ENCODE results near the gene NDUFS6.
"Not testable (repeated sequence)": the region's sequence is repeated elsewhere in the genome, so short reads cannot be mapped to it uniquely, and the experiment has no call there.

NDUFS6 gene

DNA sequence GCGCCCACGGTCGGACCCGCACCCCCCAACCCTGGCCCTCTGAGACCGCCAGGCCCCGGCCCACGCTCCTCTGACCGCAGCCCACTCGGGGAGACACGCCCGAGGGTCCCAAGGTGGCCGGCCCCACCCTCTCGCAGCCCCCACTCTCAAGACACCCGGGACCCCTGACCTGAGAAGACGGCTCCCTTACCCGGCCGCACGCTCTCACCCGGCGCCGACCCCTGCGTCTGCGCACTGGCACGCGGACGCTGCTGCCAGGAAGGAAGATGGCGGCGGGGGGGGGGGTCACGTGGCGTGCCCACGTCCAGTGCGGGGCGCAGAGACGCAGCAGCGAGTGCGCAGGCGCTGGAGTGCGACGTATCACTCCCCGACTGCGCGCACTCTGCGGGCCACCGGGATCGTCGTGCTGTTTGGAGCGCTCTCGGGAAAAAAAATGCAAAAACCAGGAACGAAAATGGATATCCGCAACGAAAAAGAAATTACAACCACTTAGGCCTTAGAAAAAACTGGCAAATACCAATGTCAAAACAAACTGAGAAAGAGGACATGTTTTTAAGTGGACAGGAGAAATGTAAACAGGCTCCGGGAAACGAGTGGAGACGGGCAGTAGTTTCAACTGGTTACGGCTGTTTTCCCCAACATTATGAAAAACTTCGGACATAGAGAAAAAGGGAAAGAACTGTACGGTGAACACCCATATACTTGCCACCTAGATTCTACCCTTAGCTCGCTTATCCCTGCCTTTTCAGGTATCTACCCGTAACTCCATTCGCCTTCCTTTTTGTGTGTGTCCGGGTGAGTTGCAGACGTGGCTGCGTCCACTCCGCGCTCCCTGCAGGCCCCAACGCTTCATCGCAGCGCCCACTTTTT lies 1.4 kb upstream of the NDUFS6 start, which contains the start of gene MRPL36:
TSS of gene MRPL36 (minus strand) at position 236 of the 870 bp plus-strand sequence. CDS start 902 bp downstream, outside the sequence.
- peak; percentile 79 to 83 for DNase-seq

GRCh38 chr5:1800472-1801221 lies 560 bp upstream of the NDUFS6 start:
- peak; percentile 55 to 58 for DNase-seq

GRCh38 chr5:1801967-1802295 lies 724 bp downstream of the NDUFS6 start:
- peak in 1 of 2 experiments; percentile 42 for DNase-seq

DNA sequence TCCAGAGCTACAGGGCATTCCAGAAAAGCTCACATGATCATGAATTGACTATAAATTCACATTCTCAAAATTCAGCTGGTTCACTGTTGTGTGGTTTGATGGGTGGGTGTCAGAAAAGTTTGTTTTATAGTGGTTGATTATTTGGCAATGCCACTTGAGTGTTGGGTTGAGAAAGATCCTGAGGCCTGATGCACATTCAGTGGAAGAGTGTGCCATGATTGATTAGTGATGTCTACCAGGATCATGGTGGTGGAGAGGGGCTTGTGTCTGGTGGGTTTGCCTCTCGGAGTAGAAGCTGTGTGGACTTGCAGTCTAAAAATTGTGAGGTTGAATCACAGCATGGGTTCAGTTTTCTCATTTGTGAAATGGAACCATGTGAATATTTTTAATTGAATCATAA lies 2.0 kb downstream of the NDUFS6 start:
- no peak for DNase-seq

- no peak for DNase-seq
Observed at GRCh38 chr5:1804001-1804690, 2.9 kb downstream of the NDUFS6 start.

DNA sequence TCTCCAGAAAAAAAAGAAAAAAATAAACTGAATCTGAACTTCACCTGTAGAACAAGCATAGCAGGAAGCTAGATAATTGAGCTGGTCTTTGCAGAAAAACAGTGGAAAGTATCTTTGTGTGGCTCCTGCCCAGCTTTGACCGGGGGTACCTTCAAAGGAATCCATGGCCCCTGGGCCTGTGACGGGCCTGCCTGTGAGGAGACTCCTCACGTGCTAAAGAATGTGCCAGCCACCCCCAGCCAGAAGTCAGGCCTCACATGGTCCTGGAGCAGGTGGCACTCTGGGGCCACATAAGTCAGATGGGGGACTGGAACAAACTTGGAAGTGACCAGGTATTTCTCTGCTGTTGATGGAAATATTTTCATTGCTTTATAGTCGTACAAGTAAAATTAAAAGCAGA lies 4.1 kb downstream of the NDUFS6 start:
- DNase-seq: no peak

DNA sequence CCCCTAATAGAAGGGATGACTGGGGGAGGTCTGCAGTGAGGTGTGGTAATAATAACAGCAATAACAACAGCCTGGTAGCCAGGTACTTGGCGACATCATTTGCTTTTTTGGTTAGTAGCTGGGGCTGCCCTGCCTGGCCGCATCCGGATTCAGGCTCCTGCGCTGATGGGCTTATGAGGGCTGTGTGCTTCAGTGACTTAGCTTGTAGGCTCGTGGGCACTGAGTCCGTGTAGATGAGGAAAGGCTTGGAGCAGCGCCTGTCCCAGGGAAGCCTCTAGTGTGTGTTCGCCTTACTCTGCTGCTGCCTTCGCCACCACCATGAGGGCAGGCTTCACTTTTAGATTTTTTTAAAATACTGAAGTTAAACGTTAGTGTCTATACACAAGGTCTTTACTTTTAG lies 4.5 kb downstream of the NDUFS6 start:
- no peak for DNase-seq

DNA sequence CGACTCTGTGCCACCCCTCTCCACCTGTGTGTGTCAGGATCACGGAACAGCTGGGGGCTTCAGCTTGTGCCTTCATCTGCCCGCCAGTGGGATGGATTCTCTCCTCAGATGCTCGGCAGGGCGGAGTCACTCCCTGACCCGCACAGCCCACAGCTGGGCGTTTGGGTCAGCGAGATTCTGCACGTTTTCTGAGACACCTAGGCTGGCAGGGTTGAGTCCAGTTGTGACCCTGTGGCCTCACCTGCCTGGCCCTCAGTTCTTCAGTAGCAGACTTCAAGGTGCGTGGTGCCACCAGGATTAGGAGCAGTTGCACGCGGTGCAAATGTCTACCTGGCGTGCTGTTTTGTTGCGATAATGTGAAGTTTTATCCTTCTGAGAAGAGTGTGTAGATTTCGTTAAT lies 5.0 kb downstream of the NDUFS6 start:
- no peak for DNase-seq

DNA sequence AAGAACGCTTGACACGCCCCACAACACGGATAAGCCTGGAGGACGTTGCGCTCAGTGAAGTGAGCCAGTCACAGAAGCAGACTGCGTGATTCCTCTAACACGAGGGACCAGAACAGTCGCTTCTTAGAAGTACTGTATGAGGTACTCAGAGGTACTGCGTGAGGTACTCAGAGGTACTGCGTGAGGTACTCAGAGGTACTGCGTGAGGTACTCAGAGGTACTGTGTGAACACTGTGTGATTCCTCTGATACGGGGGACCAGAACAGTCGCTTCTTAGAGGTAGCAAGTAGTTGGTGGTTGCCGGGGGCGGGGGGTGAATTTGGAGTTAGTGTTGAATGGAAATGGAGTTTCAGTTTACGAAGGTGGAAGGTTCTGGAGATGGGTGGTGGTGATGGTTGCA lies 5.8 kb downstream of the NDUFS6 start:
- no peak for DNase-seq

- no peak for DNase-seq
Observed at GRCh38 chr5:1807451-1808185, 6.4 kb downstream of the NDUFS6 start.

DNA sequence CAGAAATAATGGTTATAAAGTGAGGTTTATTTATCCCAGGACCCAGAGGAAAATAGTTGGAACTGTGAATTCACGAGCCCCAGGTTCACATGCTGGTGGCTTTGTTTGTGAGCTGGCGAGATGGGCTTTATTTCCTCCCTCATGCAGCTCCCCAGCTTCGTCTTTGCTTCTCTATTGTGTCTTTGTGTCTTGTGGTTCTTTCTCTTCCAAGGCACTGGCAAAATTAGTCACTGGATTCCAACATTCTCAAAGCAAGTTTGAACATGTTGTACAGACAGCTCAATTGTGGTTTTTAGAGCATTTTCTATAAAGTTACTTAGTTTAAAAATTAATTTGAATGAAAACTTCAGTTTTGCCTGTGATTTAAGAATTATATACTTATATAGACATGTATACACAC lies 7.2 kb downstream of the NDUFS6 start:
- DNase-seq: no peak

DNA sequence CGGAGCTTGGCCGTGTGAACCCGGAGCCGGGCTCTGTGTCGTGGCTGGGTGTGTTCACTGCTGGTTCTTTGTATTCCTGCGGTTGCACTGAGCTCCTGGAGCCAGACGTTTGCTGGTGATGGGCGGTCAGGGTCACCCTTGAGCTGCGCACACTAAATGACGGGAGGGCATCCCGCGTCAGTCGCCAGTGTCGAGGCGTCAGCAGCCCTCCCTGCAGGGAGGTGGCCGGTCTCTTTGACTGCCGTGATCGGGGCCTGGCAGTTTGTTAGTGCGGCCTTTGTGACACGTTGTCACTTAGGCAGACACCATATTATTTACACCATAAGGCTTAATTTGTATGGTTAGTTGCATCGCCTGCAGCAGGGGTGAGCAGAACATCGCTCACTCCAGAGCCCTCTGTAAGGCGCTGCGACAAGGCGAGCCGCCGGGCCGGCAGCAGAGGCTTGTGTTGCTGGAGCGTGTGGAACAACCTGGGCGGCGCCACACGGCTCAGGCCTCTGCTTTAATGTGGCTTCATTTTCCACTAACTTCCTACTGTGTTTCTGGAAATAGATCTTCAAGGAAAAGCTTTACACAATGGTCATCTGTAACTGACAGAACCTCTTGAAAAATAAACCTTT lies 8.3 kb downstream of the NDUFS6 start:
- DNase-seq: no peak

GRCh38 chr5:1810581-1811101 lies 9.4 kb downstream of the NDUFS6 start:
- no peak for DNase-seq

GRCh38 chr5:1814183-1815020 lies 13.2 kb downstream of the NDUFS6 start:
- DNase-seq: no peak

- no peak for DNase-seq
Observed at GRCh38 chr5:1815071-1815786, 14.0 kb downstream of the NDUFS6 start.

DNA sequence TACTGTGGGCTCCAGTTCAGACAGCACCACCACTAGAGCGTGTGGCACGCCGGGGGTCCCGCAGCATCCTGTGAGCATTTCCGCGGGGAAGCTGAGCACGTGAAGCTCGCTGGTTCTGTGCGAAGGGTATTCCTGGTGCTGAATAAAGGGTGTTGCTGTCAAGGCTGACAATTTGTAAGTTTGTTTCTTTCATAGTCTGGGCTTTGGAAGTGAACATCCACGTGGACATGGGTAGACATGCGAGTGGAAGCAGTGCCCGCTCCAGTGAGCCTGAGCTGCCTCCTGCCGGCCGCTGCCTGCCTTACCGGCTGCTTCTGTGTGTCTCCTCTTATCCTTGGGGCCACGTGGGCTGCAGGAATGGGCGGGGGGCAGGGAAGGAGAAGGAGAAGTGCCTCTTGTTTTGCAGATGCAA lies 14.7 kb downstream of the NDUFS6 start:
- no peak for DNase-seq

DNA sequence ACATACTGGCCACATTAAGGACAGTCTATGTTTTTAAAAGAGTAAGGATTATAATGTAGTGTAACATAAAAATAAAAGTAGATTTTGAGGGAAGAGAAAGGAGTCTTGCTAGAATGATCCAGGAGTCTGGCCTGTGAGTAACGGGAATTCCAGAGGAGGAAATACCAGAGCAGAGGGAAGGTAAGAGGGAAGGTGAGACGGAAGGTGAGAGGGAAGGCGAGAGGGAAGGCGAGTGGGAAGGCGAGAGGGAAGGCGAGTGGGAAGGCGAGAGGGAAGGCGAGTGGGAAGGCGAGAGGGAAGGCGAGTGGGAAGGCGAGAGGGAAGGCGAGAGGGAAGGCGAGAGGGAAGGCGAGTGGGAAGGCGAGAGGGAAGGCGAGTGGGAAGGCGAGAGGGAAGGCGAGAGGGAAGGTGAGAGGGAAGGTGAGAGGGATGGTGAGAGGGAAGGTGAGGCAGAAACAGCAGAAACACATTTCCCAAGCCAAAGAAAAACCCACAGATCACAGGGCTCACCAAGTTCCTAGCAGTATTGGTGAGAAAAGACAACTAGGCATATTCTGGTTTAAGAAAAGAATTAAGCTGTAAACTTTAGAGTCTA lies 15.4 kb downstream of the NDUFS6 start:
- not testable (repeated sequence) for DNase-seq

GRCh38 chr5:1817261-1818043 lies 16.2 kb downstream of the NDUFS6 start:
- no peak for DNase-seq

DNA sequence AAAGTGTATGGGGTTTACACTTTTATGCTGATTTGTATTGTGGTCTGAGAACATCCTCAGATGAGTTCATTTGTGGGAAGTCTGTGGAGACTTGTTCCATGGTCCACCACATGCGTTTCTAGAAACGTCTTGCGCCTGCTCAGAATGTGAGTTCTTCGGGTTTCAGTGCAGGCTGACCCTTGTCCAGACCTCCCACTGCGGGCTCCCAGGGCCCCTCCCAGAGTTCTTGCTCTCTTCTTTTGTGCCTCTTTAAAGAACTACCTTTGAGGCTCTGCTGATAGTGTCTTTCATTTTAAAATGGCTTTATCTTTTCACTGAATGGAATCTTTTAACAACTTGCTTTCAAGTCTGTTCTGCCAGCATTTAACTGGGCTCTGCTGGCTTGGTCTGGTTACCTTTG lies 17.6 kb downstream of the NDUFS6 start:
- no peak for DNase-seq

Data from Kasumi-1 (cell line).